ENCODE data around the gene WNT9B. TPM values are rescaled to one million over a fixed set of nuclear protein-coding genes. Genes with fewer than 3 reads are reported as not detected.
"Not testable (repeated sequence)": the region's sequence is repeated elsewhere in the genome, so short reads cannot be mapped to it uniquely, and the experiment has no call there.

Gene WNT9B
- total and polyA plus RNA-seq, 2 experiments from 2014 or later = 2.4 to 2.6 TPM

DNA sequence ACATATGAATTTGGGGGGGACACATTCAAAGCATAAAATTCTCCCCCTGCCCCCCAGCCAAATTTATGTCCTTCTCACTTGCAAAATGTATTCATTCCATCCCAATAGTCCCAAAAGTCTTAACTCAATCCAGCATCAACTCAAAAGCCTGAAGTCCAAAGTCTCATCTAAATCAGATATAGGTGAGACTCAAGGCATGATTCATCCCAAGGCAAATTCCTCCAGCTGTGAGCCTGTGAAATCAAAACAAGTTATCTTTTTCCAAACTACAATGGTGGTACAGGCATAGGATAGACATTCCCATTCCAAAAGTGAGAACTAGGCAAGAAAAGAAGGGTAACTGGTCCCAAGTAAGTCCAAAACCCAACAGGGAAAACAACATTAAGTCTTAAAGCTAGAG lies 65.7 kb downstream of the WNT9B start:
- H3K4me1 ChIP-seq (ENCODE audit: insufficient read depth) = no peaks in the 10 kb centered on the region
- H3K27ac ChIP-seq = no peak overlapping the region
- H3K4me3 ChIP-seq = no peak overlapping the region
- TF ChIP-seq EZH2phosphoT487 (IDR thresholded peaks at IDR 0.05; ENCODE audit: low read depth, severe bottlenecking, unreplicated experiment) = no peak
- no peak for TF ChIP-seq CTCF (IDR thresholded peaks at IDR 0.05; ENCODE audit: poor library complexity)
- no peak for TF ChIP-seq EZH2 (IDR thresholded peaks at IDR 0.05; ENCODE audit: borderline replicate concordance)
- DNase-seq (ENCODE audit: low spot score) = no peak
- no peaks in the 10 kb centered on the region for H4K20me1 ChIP-seq (ENCODE audit: insufficient read depth, poor library complexity, severe bottlenecking)
- no peak overlapping the region for H3K4me2 ChIP-seq
- no peaks in the 10 kb centered on the region for H3K9me3 ChIP-seq (ENCODE audit: low read depth)
- H3K9me2 ChIP-seq (replicated peaks; ENCODE audit: insufficient read depth) = no peaks in the 10 kb centered on the region
- H2AFZ ChIP-seq = no peak overlapping the region
- H3K36me3 ChIP-seq (replicated peaks; ENCODE audit: insufficient read depth, low read depth) = no peaks in the 10 kb centered on the region
- H3K79me2 ChIP-seq = no peaks in the 10 kb centered on the region
- no peaks in the 10 kb centered on the region for H3K27me3 ChIP-seq

GRCh38 chr17:46917516-46917915 lies 66.1 kb downstream of the WNT9B start:
- H3K4me3 ChIP-seq = no peak overlapping the region
- H3K27ac ChIP-seq = no peak overlapping the region
- no peaks in the 10 kb centered on the region for H3K27me3 ChIP-seq
- no peaks in the 10 kb centered on the region for H3K79me2 ChIP-seq
- H3K4me2 ChIP-seq = no peak overlapping the region
- H3K36me3 ChIP-seq (replicated peaks; ENCODE audit: insufficient read depth, low read depth) = no peaks in the 10 kb centered on the region
- 67% methylated on average over 4 of the region's 4 CpGs for WGBS (ENCODE audit: low lambda C conversion rate, missing lambda C conversion rate)
- no peaks in the 10 kb centered on the region for H3K4me1 ChIP-seq (ENCODE audit: insufficient read depth)
- H3K9me2 ChIP-seq (replicated peaks; ENCODE audit: insufficient read depth) = no peaks in the 10 kb centered on the region
- no peak for DNase-seq (ENCODE audit: low spot score)
- no peaks in the 10 kb centered on the region for H3K9me3 ChIP-seq (ENCODE audit: low read depth)
- no peak overlapping the region for H2AFZ ChIP-seq
- H4K20me1 ChIP-seq (ENCODE audit: insufficient read depth, poor library complexity, severe bottlenecking) = no peaks in the 10 kb centered on the region
- TF ChIP-seq EZH2phosphoT487 (IDR thresholded peaks at IDR 0.05; ENCODE audit: low read depth, severe bottlenecking, unreplicated experiment) (no peak), CTCF (IDR thresholded peaks at IDR 0.05; ENCODE audit: poor library complexity) (no peak), EZH2 (IDR thresholded peaks at IDR 0.05; ENCODE audit: borderline replicate concordance) (no peak)

GRCh38 chr17:46921962-46922361 lies 70.6 kb downstream of the WNT9B start:
- DNase-seq (ENCODE audit: low spot score); H3K27ac ChIP-seq; H3K4me1 ChIP-seq (ENCODE audit: insufficient read depth); H3K27me3 ChIP-seq; H3K9me2 ChIP-seq (replicated peaks; ENCODE audit: insufficient read depth); H3K36me3 ChIP-seq (replicated peaks; ENCODE audit: insufficient read depth, low read depth); H3K4me3 ChIP-seq; H3K9me3 ChIP-seq (ENCODE audit: low read depth); H2AFZ ChIP-seq: not testable (repeated sequence)
- peaks cover 39% of the 10 kb centered on the region for H3K79me2 ChIP-seq
- WGBS (ENCODE audit: low lambda C conversion rate, missing lambda C conversion rate) = 93% methylated on average over 4 of the region's 4 CpGs
- peaks cover 16% of the 10 kb centered on the region for H4K20me1 ChIP-seq (ENCODE audit: insufficient read depth, poor library complexity, severe bottlenecking)
- peak overlapping the region; percentile 72 for H3K4me2 ChIP-seq

DNA sequence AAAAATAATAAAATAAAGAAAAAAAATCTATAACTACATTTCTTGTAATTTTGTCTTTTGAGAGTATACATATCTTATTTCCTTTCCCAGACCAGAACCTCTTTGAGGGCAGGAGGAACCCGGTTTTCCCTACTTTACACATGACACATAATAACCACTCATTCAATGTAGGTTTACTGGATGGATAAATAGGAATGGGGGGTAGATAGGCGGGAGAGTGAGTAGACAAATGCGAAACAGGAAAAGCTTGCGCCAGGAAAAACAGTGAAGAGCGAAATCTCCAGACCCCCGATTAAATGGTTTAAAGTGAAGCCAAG lies 71.1 kb downstream of the WNT9B start:
- DNase-seq (ENCODE audit: low spot score) = no peak
- Histone ChIP-seq H3K36me3 (replicated peaks; ENCODE audit: insufficient read depth, low read depth) (no peaks in the 10 kb centered on the region), H2AFZ (peak overlapping the region; percentile 84), H3K79me2 (peaks cover 44% of the 10 kb centered on the region), H3K4me1 (ENCODE audit: insufficient read depth) (peaks cover 9% of the 10 kb centered on the region), H3K4me2 (peak overlapping the region; percentile 72), H4K20me1 (ENCODE audit: insufficient read depth, poor library complexity, severe bottlenecking) (peaks cover 20% of the 10 kb centered on the region), H3K4me3 (peak overlapping the region; percentile 55), H3K9me3 (ENCODE audit: low read depth) (no peaks in the 10 kb centered on the region), H3K27ac (peak overlapping the region; percentile 98), H3K27me3 (no peaks in the 10 kb centered on the region), H3K9me2 (replicated peaks; ENCODE audit: insufficient read depth) (no peaks in the 10 kb centered on the region)
- WGBS (ENCODE audit: low lambda C conversion rate, missing lambda C conversion rate) = under 1% methylated on average over 6 of the region's 6 CpGs
- TF ChIP-seq CTCF (IDR thresholded peaks at IDR 0.05; ENCODE audit: poor library complexity) (no peak), EZH2 (IDR thresholded peaks at IDR 0.05; ENCODE audit: borderline replicate concordance) (no peak), EZH2phosphoT487 (IDR thresholded peaks at IDR 0.05; ENCODE audit: low read depth, severe bottlenecking, unreplicated experiment) (no peak)

Data from hepatocyte (in vitro differentiated cells).